Esophagus squamous epithelium (tissue), 5 donors: Measurements from ENCODE around the gene ARPC4. TPM values are rescaled to one million over a fixed set of nuclear protein-coding genes. Genes with fewer than 3 reads are reported as not detected.

Source experiments
- DNase-seq: peaks from one replicate; lab custom pipeline; 2025; lab: John Stamatoyannopoulos, UW
- H3K27ac ChIP-seq, 4 donors: fragments of 200-600 bp; sonication (generic); one replicate each; pipeline ENCODE4 v1.5.1; 2016 to 2019; ENCODE audit warnings: mild to moderate bottlenecking in 1 of 4
- H3K27me3 ChIP-seq, 4 donors: fragments of 200-600 bp; sonication (generic); 1 replicate in 3 of 4; 2 replicates in 1 of 4; pipeline versions ENCODE4 v1.5.1 to v1.6.0; 2017 to 2021; ENCODE audit warnings: antibody characterized with exemption in 1 of 4
- H3K36me3 ChIP-seq, 3 donors: fragments of 200-600 bp; sonication (generic); one replicate each; pipeline ENCODE4 v1.5.1; 2016 to 2019
- H3K4me1 ChIP-seq, 3 donors: fragments of 200-600 bp; sonication (generic); one replicate each; pipeline ENCODE4 v1.5.1; 2017 to 2019
- H3K4me3 ChIP-seq, 4 donors: fragments of 200-600 bp; sonication (generic); 1 replicate in 3 of 4; 2 replicates in 1 of 4; pipeline ENCODE4 v1.5.1; 2016 to 2019; ENCODE audit warnings: mild to moderate bottlenecking in 2 of 4, moderate library complexity in 1 of 4
- H3K9me3 ChIP-seq, 3 donors: fragments of 200-600 bp; sonication (generic); one replicate each; pipeline ENCODE4 v1.5.1; 2016 to 2019
- CTCF ChIP-seq, 6 experiments: fragments of 450-650 bp in 4 of 6; fragments of 200-600 bp in 2 of 6; sonication (generic) in 2 of 6; IDR thresholded peaks; one replicate each; pipeline ENCODE4 v1.5.1; 2016 to 2019; ENCODE audit warnings: antibody characterized with exemption in 6 of 6, mild to moderate bottlenecking in 4 of 6, moderate library complexity in 4 of 6
- POLR2A ChIP-seq, 4 donors: fragments of 450-650 bp; IDR thresholded peaks; one replicate each; pipeline ENCODE4 v1.6.1; 2017; ENCODE audit warnings: antibody characterized with exemption in 4 of 4, mild to moderate bottlenecking in 4 of 4, moderate library complexity in 3 of 4
- WGBS, 2 donors: methylation state at CpG; one replicate each; pipeline ENCODE4 v1.1.5; 2018; 5-methylcytosine and 5-hydroxymethylcytosine counted together
- intact Hi-C: fragments of 100-400 bp; cut with DNase I; formaldehyde crosslinking; loops from one replicate; pipeline ENCODE4 v1.15.0; 2022
- total RNA-seq, 4 donors: library from RNA; depleted of rRNA; stranded (reverse); fragments of >200 nt; gene quantifications; one replicate each; pipeline ENCODE4 v1.1.0, GENCODE V29; 2016
- donor health status: DM: yes; HTN: yes; CAD: no.

ARPC4 gene
- total RNA-seq, 4 donors from 2014 or later = 125 to 244 (median 167) TPM

GRCh38 chr3:9761919-9762318, 31.0 kb upstream of the ARPC4 start:
- Histone ChIP-seq H3K9me3 (no peaks in the 10 kb centered on the region), H3K36me3 (peaks cover 6 to 73% (median 18%) of the 10 kb centered on the region in 3 donors), H3K4me1 (peaks cover 0 to 8% (median 2%) of the 10 kb centered on the region in 3 donors), H3K4me3 (no peak overlapping the region), H3K27ac (no peak overlapping the region), H3K27me3 (no peaks in the 10 kb centered on the region)
- 86 to 88% methylated on average over 5 of the region's 5 CpGs for WGBS, 2 donors
- TF ChIP-seq POLR2A (IDR thresholded peaks at IDR 0.05) = no peak
- no peak for TF ChIP-seq CTCF (IDR thresholded peaks at IDR 0.05)
- DNase-seq = no peak
- intact Hi-C loops = no loop called here

GRCh38 chr3:9762871-9763270, 30.0 kb upstream of the ARPC4 start:
- 89 to 92% methylated on average over 3 to 8 of the region's 8 CpGs for WGBS, 2 donors
- Histone ChIP-seq H3K9me3 (no peaks in the 10 kb centered on the region), H3K4me1 (peaks cover 0 to 18% (median 9%) of the 10 kb centered on the region in 3 donors), H3K27ac (no peak overlapping the region), H3K4me3 (no peak overlapping the region), H3K27me3 (no peaks in the 10 kb centered on the region), H3K36me3 (peaks cover 0 to 63% (median 9%) of the 10 kb centered on the region in 3 donors)
- intact Hi-C loops = no loop called here
- TF ChIP-seq POLR2A (IDR thresholded peaks at IDR 0.05) (no peak), CTCF (IDR thresholded peaks at IDR 0.05) (no peak)
- no peak for DNase-seq

DNA sequence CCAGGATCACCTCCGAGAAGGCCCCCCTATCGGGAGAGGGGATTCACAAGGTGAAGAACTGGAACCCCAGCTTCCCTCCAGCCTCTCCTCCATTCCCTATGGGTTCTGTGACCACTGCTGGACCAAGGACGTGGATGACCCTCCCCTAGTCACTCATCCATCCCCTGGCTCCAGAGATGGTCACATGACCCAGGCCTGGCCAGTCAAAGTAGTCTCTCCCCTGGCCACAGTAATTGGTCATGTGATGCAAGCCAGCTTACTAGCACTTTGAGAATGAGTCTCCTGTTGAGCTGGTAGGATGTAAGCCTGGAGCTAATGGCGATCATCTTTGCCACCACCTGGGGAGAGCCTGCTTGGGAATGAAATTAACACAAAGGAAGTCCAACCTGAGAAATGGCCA, 27.0 kb upstream of the ARPC4 start:
- Histone ChIP-seq H3K27ac (no peak overlapping the region), H3K27me3 (no peaks in the 10 kb centered on the region), H3K4me1 (peaks cover 19 to 48% (median 30%) of the 10 kb centered on the region in 3 donors), H3K36me3 (peaks cover 0 to 34% (median 4%) of the 10 kb centered on the region in 3 donors), H3K9me3 (no peaks in the 10 kb centered on the region), H3K4me3 (no peak overlapping the region)
- WGBS, 2 donors = 92 to 100% methylated on average over 2 to 3 of the region's 4 CpGs
- TF ChIP-seq CTCF (IDR thresholded peaks at IDR 0.05) (no peak), POLR2A (IDR thresholded peaks at IDR 0.05) (no peak)
- no peak for DNase-seq
- intact Hi-C loops = no loop called here

DNA sequence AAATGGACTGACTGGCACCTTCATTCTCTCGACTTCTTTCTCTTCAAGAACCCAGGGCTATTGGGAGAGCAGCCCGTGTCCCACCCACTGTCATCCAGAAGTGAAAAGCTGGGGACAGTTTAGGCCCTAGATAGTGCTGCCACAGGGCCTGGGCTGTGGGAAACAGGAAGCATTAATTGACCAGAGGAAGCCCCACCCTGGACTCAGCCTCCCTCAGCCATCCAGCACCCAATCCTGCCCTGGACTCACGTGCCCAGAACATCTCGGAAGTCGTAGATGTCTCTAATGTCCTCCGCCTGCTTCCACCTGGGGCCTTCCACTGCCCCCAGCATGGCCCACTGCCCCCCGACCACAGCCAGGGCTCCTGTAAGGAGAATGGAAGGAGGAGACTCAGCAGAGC, 25.5 kb upstream of the ARPC4 start:
- 61 to 77% methylated on average over 4 of the region's 7 CpGs for WGBS, 2 donors
- H3K36me3 ChIP-seq = peaks cover 0 to 20% (median 4%) of the 10 kb centered on the region in 3 donors
- no peaks in the 10 kb centered on the region for H3K9me3 ChIP-seq
- H3K27ac ChIP-seq = peak overlapping the region in 3 of 4 donors; percentile 22 to 72 (median 39)
- TF ChIP-seq POLR2A (IDR thresholded peaks at IDR 0.05) (no peak), CTCF (IDR thresholded peaks at IDR 0.05) (no peak)
- DNase-seq = no peak
- H3K4me1 ChIP-seq = peaks cover 19 to 45% (median 32%) of the 10 kb centered on the region in 3 donors
- H3K27me3 ChIP-seq = no peaks in the 10 kb centered on the region
- intact Hi-C loops = no loop called here
- no peak overlapping the region for H3K4me3 ChIP-seq

DNA sequence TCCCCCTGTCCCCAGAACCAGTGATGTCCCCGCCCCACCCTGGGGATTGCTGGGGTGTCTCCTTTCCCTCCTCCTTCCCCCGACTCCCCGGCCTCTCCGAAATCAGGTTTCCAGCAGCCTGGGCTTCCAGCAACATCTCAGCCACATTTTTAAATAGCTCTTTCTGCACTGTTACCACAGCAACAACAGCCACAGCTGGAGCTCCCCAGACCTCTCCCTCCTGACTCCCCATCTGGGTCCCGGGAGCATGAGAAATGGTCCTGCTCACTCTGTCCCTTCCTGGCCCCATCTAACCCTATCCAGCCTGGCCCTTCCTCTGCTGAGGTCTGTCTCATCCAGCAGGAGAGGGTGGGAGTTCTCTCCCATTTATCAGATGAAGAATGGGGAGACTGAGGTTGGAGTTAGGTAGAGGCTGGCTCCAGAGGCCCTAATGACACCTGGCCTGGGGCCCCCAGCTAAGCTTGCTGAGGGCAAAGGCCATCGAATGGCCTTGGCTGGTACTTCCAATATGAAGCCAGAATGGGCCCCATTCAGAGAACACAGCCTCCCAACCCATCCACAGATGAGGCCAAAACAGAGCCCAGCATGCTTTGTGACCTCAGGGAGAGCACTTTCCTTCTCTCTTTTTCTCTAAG, 24.6 kb upstream of the ARPC4 start:
- H3K27me3 ChIP-seq = no peaks in the 10 kb centered on the region
- no peaks in the 10 kb centered on the region for H3K9me3 ChIP-seq
- peaks cover 19 to 45% (median 32%) of the 10 kb centered on the region in 3 donors for H3K4me1 ChIP-seq
- intact Hi-C loops = no loop called here
- H3K27ac ChIP-seq = peak overlapping the region; percentile 22 to 90 (median 89)
- no peak for TF ChIP-seq CTCF (IDR thresholded peaks at IDR 0.05)
- no peak for TF ChIP-seq POLR2A (IDR thresholded peaks at IDR 0.05)
- H3K36me3 ChIP-seq = peaks cover 0 to 12% (median 4%) of the 10 kb centered on the region in 3 donors
- DNase-seq = no peak
- peak overlapping the region in 1 of 4 donors; percentile 78 for H3K4me3 ChIP-seq
- 61 to 71% methylated on average over 4 to 5 of the region's 6 CpGs for WGBS, 2 donors
